Motor neuron (in vitro differentiated cells): ENCODE measurements around the gene TNFSF15. TPM values are rescaled to one million over a fixed set of nuclear protein-coding genes. Genes with fewer than 3 reads are reported as not detected.
A peak's percentile ranks its signal among the peaks of the same experiment; 100 is the strongest.

Experiments used
- ATAC-seq, 8 experiments: fragments of 200-7000 bp; cut with Tn5 transposase; replicated peaks in 6 of 8; 2 replicates each; pipeline ENCODE4 v1.8.0; 2021; ENCODE audit warnings: mild to moderate bottlenecking in 8 of 8, moderate library complexity in 8 of 8
- H3K27ac ChIP-seq, 2 donors: fragments of 250-450 bp; sonication (Bioruptor Pico); 2 replicates each; pipeline ENCODE4 v1.9.0; 2021; ENCODE audit warnings: antibody characterized with exemption in 2 of 2, mild to moderate bottlenecking in 2 of 2, moderate library complexity in 1 of 2
- H3K4me1 ChIP-seq, 2 donors: fragments of 250-450 bp; sonication (Bioruptor Pico); replicated peaks in 1 of 2; 2 replicates each; pipeline ENCODE4 v1.6.1; 2021; ENCODE audit warnings: antibody characterized with exemption in 2 of 2, mild to moderate bottlenecking in 2 of 2, moderate library complexity in 1 of 2
- H3K4me3 ChIP-seq, 5 donors: fragments of 250-450 bp; sonication (Bioruptor Pico); 2 replicates each; pipeline ENCODE4 v1.9.0; 2021; ENCODE audit warnings: antibody characterized with exemption in 5 of 5, mild to moderate bottlenecking in 5 of 5, moderate library complexity in 4 of 5
- WGBS, 10 experiments: fragments of 450-650 bp; shearing (Covaris generic); methylation state at CpG; one replicate each; pipeline ENCODE4 v1.0.0; 2022; 5-methylcytosine and 5-hydroxymethylcytosine counted together
- in situ Hi-C, 9 experiments: fragments of 400-800 bp; cut with MboI; loops; one replicate each; pipeline ENCODE4 v1.15.0; 2021; ENCODE audit warnings: low sequenced_read_pairs in 9 of 9, low pct_unique_long_range_greater_than_20kb in 2 of 9; ENCODE audit not compliant: unreplicated experiment in 9 of 9
- total RNA-seq, 8 experiments: library from RNA; unstranded; fragments of 300-600 nt; gene quantifications; 2 replicates each; pipeline versions ENCODE4 v1.2.3 to v1.2.4, GENCODE V29; 2022

Gene TNFSF15
- total RNA-seq, 8 experiments from 2014 or later, result 0.13 to 4.1 (median 0.43) TPM; not detected in 1

- Histone ChIP-seq H3K4me1 (peaks cover 0 to 2% of the 10 kb centered on the region in 2 donors), H3K27ac (no peak overlapping the region), H3K4me3 (no peak overlapping the region)
- no peak for ATAC-seq
- 17 to 100% (median 79%) methylated on average over 1 of the region's 1 CpG; no CpG with 5 or more reads in 4 of the 10 experiments for WGBS, 10 experiments
- in situ Hi-C loops, result no loop called here
These were observed 29.9 kb downstream of the TNFSF15 start for GRCh38 chr9:114775981-114776380.

GRCh38 chr9:114775121-114775520 lies 30.7 kb downstream of the TNFSF15 start:
- in situ Hi-C loops, result no loop called here
- ATAC-seq, result no peak
- WGBS, 10 experiments, result 86 to 100% (median 94%) methylated on average over 1 of the region's 1 CpG; no CpG with 5 or more reads in 6 of the 10 experiments
- Histone ChIP-seq H3K4me3 (no peak overlapping the region), H3K27ac (no peak overlapping the region), H3K4me1 (peaks cover 0 to 2% of the 10 kb centered on the region in 2 donors)

GRCh38 chr9:114774524-114774923 lies 31.3 kb downstream of the TNFSF15 start:
- H3K27ac ChIP-seq, result no peak overlapping the region
- peak in 3 of 8 experiments; percentile 52 to 58 (median 53) for ATAC-seq
- in situ Hi-C loops, result no loop called here
- 10 to 60% (median 37%) methylated on average over 1 to 4 of the region's 4 CpGs; no CpG with 5 or more reads in 1 of the 10 experiments for WGBS, 10 experiments
- peaks cover 0 to 2% of the 10 kb centered on the region in 2 donors for H3K4me1 ChIP-seq
- no peak overlapping the region for H3K4me3 ChIP-seq

GRCh38 chr9:114771889-114772288 lies 34.0 kb downstream of the TNFSF15 start:
- Histone ChIP-seq H3K4me3 (no peak overlapping the region), H3K27ac (no peak overlapping the region), H3K4me1 (peaks cover 0 to 2% of the 10 kb centered on the region in 2 donors)
- WGBS, 10 experiments, result 41 to 100% (median 82%) methylated on average over 2 to 6 of the region's 6 CpGs; no CpG with 5 or more reads in 1 of the 10 experiments
- ATAC-seq, result peak in 1 of 8 experiments; percentile 50
- in situ Hi-C loops, result no loop called here

GRCh38 chr9:114770991-114771390 lies 34.8 kb downstream of the TNFSF15 start:
- no peak overlapping the region for H3K27ac ChIP-seq
- 17 to 100% (median 83%) methylated on average over 1 to 3 of the region's 3 CpGs; no CpG with 5 or more reads in 1 of the 10 experiments for WGBS, 10 experiments
- H3K4me3 ChIP-seq, result no peak overlapping the region
- H3K4me1 ChIP-seq, result peaks cover 0 to 2% of the 10 kb centered on the region in 2 donors
- ATAC-seq, result no peak
- in situ Hi-C loops, result no loop called here

- in situ Hi-C loops, result no loop called here
- 0 to 90% (median 63%) methylated on average over 1 of the region's 1 CpG; no CpG with 5 or more reads in 3 of the 10 experiments for WGBS, 10 experiments
- H3K4me3 ChIP-seq, result no peak overlapping the region
- peak in 2 of 8 experiments; percentile 81 for ATAC-seq
- H3K27ac ChIP-seq, result no peak overlapping the region
- H3K4me1 ChIP-seq, result peaks cover 0 to 2% of the 10 kb centered on the region in 2 donors
These were observed 36.2 kb downstream of the TNFSF15 start for GRCh38 chr9:114769624-114770023.

GRCh38 chr9:114763220-114763619 lies 42.6 kb downstream of the TNFSF15 start:
- H3K4me1 ChIP-seq, result no peaks in the 10 kb centered on the region
- no peak overlapping the region for H3K4me3 ChIP-seq
- no peak for ATAC-seq
- no peak overlapping the region for H3K27ac ChIP-seq
- WGBS, 10 experiments, result 10 to 100% (median 83%) methylated on average over 1 to 4 of the region's 4 CpGs
- in situ Hi-C loops, result no loop called here

- 17 to 100% (median 51%) methylated on average over 1 to 2 of the region's 2 CpGs; no CpG with 5 or more reads in 2 of the 10 experiments for WGBS, 10 experiments
- no peak for ATAC-seq
- no peaks in the 10 kb centered on the region for H3K4me1 ChIP-seq
- H3K27ac ChIP-seq, result no peak overlapping the region
- in situ Hi-C loops, result no loop called here
- no peak overlapping the region for H3K4me3 ChIP-seq
These were observed 44.3 kb downstream of the TNFSF15 start for GRCh38 chr9:114761523-114761922.

- WGBS, 10 experiments, result 3 to 95% (median 84%) methylated on average over 2 to 7 of the region's 7 CpGs
- ATAC-seq, result peak in 2 of 8 experiments; percentile 29 to 81
- in situ Hi-C loops, result no loop called here
- Histone ChIP-seq H3K4me3 (no peak overlapping the region), H3K4me1 (no peaks in the 10 kb centered on the region), H3K27ac (no peak overlapping the region)
These were observed 46.1 kb downstream of the TNFSF15 start for GRCh38 chr9:114759512-114760341.

- no peak overlapping the region for H3K27ac ChIP-seq
- in situ Hi-C loops, result no loop called here
- WGBS, 10 experiments, result 17 to 100% (median 66%) methylated on average over 2 to 9 of the region's 9 CpGs
- ATAC-seq, result no peak
- H3K4me3 ChIP-seq, result no peak overlapping the region
- H3K4me1 ChIP-seq, result no peaks in the 10 kb centered on the region
These were observed 47.9 kb downstream of the TNFSF15 start for GRCh38 chr9:114757984-114758383.

GRCh38 chr9:114757395-114757794 lies 48.4 kb downstream of the TNFSF15 start:
- Histone ChIP-seq H3K4me3 (no peak overlapping the region), H3K27ac (no peak overlapping the region), H3K4me1 (no peaks in the 10 kb centered on the region)
- ATAC-seq, result no peak
- in situ Hi-C loops, result no loop called here
- 19 to 100% (median 67%) methylated on average over 1 to 2 of the region's 2 CpGs; no CpG with 5 or more reads in 1 of the 10 experiments for WGBS, 10 experiments

- in situ Hi-C loops, result no loop called here
- no peak overlapping the region for H3K27ac ChIP-seq
- ATAC-seq, result no peak
- H3K4me1 ChIP-seq, result no peaks in the 10 kb centered on the region
- H3K4me3 ChIP-seq, result no peak overlapping the region
These were observed 48.9 kb downstream of the TNFSF15 start for GRCh38 chr9:114756920-114757319.

- no peak overlapping the region for H3K4me3 ChIP-seq
- no peaks in the 10 kb centered on the region for H3K4me1 ChIP-seq
- H3K27ac ChIP-seq, result no peak overlapping the region
- ATAC-seq, result no peak
- in situ Hi-C loops, result no loop called here
- 40 to 100% (median 76%) methylated on average over 1 to 3 of the region's 3 CpGs; no CpG with 5 or more reads in 2 of the 10 experiments for WGBS, 10 experiments
These were observed 51.3 kb downstream of the TNFSF15 start for GRCh38 chr9:114754581-114754980.
